Activated CD4-positive, alpha-beta memory T cell treated with anti-CD3 and anti-CD28 coated beads, Interleukin-2, amount 10 ng/mL, durations not matched to agents 7 days and 5 days (primary cell): Measurements from ENCODE around the gene PGM3. TPM values are rescaled to one million over a fixed set of nuclear protein-coding genes. Genes with fewer than 3 reads are reported as not detected.
A peak's percentile ranks its signal among the peaks of the same experiment; 100 is the strongest.
"Not testable (repeated sequence)": the region's sequence is repeated elsewhere in the genome, so short reads cannot be mapped to it uniquely, and the experiment has no call there.

ENCODE experiments used
- CTCF ChIA-PET: fragments of 350-600 bp; sonication (Branson Sonifier 250); formaldehyde crosslinking; loops from one replicate; lab custom pipeline; 2021; ENCODE audit warnings: antibody characterized with exemption, inconsistent platforms; lab: Charles Lee
- POLR2A ChIA-PET: fragments of 350-600 bp; sonication (Branson Sonifier 250); formaldehyde crosslinking; loops from one replicate; lab custom pipeline; 2021; ENCODE audit warnings: antibody characterized with exemption; lab: Charles Lee
- DNase-seq: peaks from one replicate; pipeline ENCODE4 v3.0.0-alpha.2; 2020
- H3K27ac Mint-ChIP-seq: one replicate; pipeline ENCODE4 v1.8.0; 2021; ENCODE audit warnings: mild to moderate bottlenecking, mixed read lengths
- H3K27me3 Mint-ChIP-seq: one replicate; pipeline ENCODE4 v1.8.0; 2021; ENCODE audit warnings: mixed read lengths
- H3K36me3 Mint-ChIP-seq: one replicate; pipeline ENCODE4 v1.8.0; 2021; ENCODE audit warnings: low read depth, mixed read lengths
- H3K4me1 Mint-ChIP-seq: one replicate; pipeline ENCODE4 v1.8.0; 2021; ENCODE audit warnings: mixed read lengths
- H3K4me3 Mint-ChIP-seq: one replicate; pipeline ENCODE4 v1.8.0; 2021; ENCODE audit warnings: mild to moderate bottlenecking, mixed read lengths
- H3K9me3 Mint-ChIP-seq: one replicate; pipeline ENCODE4 v1.8.0; 2021; ENCODE audit warnings: mixed read lengths
- total RNA-seq, 2 experiments: library from RNA; stranded (reverse); gene quantifications; one replicate each; pipeline ENCODE4 v1.2.3, GENCODE V29; 2021

PGM3 gene
- total RNA-seq, 2 experiments from 2014 or later: 18.6 to 20.7 TPM

- POLR2A ChIA-PET: no interaction called here
- H3K27ac Mint-ChIP-seq: no peak overlapping the region
- H3K36me3 Mint-ChIP-seq: peaks cover 6% of the 10 kb centered on the region
- H3K9me3 Mint-ChIP-seq: no peaks in the 10 kb centered on the region
- CTCF ChIA-PET: interaction anchor here (1.4 kb wide), 1 partner anchor 132 kb away, joined by 6 read pairs; the partner anchor contains the start of gene DOP1A
- peaks cover 7% of the 10 kb centered on the region for H3K4me1 Mint-ChIP-seq
- no peak for DNase-seq
- no peak overlapping the region for H3K4me3 Mint-ChIP-seq
- no peaks in the 10 kb centered on the region for H3K27me3 Mint-ChIP-seq
Measured at GRCh38 chr6:83199173-83199862, 6.3 kb upstream of the PGM3 start.

DNA sequence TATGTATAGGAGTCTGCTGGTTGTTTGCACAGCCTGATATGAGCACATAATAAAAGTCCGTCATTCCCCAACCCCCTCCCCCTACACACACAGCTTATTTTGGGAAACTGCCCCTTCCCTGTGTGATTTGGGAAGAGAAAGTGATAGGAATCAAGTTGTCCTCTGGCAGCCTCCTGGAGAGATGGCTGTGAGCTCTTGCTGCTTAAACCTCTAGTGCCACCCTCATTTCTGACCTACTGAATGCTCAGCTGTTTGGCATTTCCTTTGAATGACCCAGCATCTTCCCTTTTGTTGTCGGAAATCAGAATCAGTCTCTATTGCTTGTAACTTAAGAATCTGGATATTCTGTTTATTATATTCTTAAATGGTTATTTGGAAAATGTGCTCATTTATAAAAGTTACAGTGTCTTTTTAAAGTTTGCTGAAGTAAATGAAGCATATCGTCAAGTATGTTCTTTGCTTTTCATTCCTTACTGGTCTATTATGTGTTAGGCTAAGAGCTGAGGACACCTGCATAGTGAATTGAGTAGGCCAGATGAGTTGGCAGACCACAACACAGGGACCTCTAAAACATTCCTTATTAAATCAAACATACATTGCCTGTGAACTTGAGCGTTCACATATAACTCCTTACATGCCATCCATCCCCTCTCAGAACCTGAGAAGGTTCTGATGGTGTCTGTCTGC is 5.6 kb upstream of the PGM3 start:
- no peak overlapping the region for H3K4me3 Mint-ChIP-seq
- no peak for DNase-seq
- ChIA-PET CTCF (interaction anchor here (1.1 to 6.9 kb wide), 2 partner anchors 132 to 316 kb away, joined by 3 to 53 read pairs; partner anchors contain the start of genes DOP1A and UBE3D), POLR2A (no interaction called here)
- H3K4me1 Mint-ChIP-seq: peaks cover 12% of the 10 kb centered on the region
- H3K27ac Mint-ChIP-seq: no peak overlapping the region
- no peaks in the 10 kb centered on the region for H3K9me3 Mint-ChIP-seq
- H3K36me3 Mint-ChIP-seq: peaks cover 6% of the 10 kb centered on the region
- no peaks in the 10 kb centered on the region for H3K27me3 Mint-ChIP-seq

GRCh38 chr6:83193747-83194566 is 892 bp upstream of the PGM3 start:
- no peak overlapping the region for H3K27ac Mint-ChIP-seq
- no peaks in the 10 kb centered on the region for H3K27me3 Mint-ChIP-seq
- peak; percentile 18 for DNase-seq
- H3K4me3 Mint-ChIP-seq: peak overlapping the region; percentile 69
- H3K4me1 Mint-ChIP-seq: peaks cover 39% of the 10 kb centered on the region
- ChIA-PET CTCF (interaction anchor here (1.0 to 6.9 kb wide), 4 partner anchors 10 to 942 kb away, joined by 3 to 53 read pairs (median 6); partner anchors contain the start of genes DOP1A and UBE3D), POLR2A (interaction anchor here (0.7 to 2.9 kb wide), 5 partner anchors 10 to 946 kb away, joined by 3 to 8 read pairs (median 3); partner anchors contain the start of genes DOP1A and UBE3D)
- no peaks in the 10 kb centered on the region for H3K9me3 Mint-ChIP-seq
- H3K36me3 Mint-ChIP-seq: peaks cover 28% of the 10 kb centered on the region

- H3K4me1 Mint-ChIP-seq: peaks cover 46% of the 10 kb centered on the region
- peaks cover 33% of the 10 kb centered on the region for H3K36me3 Mint-ChIP-seq
- DNase-seq: no peak
- no peaks in the 10 kb centered on the region for H3K27me3 Mint-ChIP-seq
- no peaks in the 10 kb centered on the region for H3K9me3 Mint-ChIP-seq
- POLR2A ChIA-PET: no interaction called here
- H3K27ac Mint-ChIP-seq: peak overlapping the region; percentile 79
- peak overlapping the region; percentile 95 for H3K4me3 Mint-ChIP-seq
- CTCF ChIA-PET: interaction anchor here (6.9 kb wide), 1 partner anchor 126 kb away, joined by 53 read pairs; the partner anchor contains the start of genes DOP1A and UBE3D
Measured at GRCh38 chr6:83192456-83192855, 609 bp downstream of the PGM3 start.

DNA sequence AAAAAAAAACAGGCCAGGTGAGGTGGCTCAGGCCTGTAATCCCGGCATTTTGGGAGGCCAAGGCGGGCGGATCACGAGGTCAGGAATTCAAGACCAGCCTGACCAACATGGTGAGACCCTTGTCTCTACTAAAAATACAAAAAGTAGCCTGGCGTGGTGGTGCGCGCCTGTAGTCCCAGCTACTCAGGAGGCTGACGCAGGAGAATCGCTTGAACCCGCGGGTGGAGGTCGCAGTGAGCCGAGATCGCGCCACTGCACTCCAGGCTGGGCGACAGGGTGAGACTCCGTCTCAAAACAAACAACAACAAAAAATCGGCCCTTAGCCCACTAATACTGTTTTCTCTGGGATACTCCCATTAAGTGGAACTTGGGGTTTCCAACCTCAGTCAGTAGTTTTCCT is 1.1 kb downstream of the PGM3 start:
- POLR2A ChIA-PET: not testable (repeated sequence)

DNA sequence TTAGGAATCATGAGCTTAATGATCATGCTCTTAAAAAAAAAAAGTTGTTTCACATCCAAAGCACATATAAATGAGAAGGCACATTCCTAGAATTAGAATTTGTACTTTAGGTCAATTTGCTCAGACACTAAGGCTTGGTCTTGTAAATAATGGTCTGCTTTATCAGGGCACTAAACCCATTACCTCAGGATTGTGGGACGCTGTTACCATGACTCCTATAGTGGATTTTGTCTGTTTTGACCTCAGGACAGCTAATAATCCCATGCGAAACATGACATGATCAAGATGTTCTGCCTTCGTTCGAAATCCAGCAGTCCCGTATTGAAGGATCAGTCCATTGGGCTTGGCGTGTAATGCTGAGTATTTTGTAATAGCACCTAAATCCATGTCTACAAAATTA is 2.4 kb downstream of the PGM3 start:
- Mint-ChIP-seq H3K4me1 (peaks cover 44% of the 10 kb centered on the region), H3K27ac (no peak overlapping the region), H3K4me3 (no peak overlapping the region), H3K9me3 (no peaks in the 10 kb centered on the region), H3K27me3 (no peaks in the 10 kb centered on the region), H3K36me3 (peaks cover 38% of the 10 kb centered on the region)
- POLR2A ChIA-PET: no interaction called here
- CTCF ChIA-PET: interaction anchor here (0.6 to 4.5 kb wide), 3 partner anchors 32 to 136 kb away, joined by 3 to 28 read pairs (median 3); partner anchors contain the start of genes DOP1A and UBE3D
- no peak for DNase-seq

More for the DNA sequence above, 1.1 kb downstream of the PGM3 start:
- not testable (repeated sequence) for H3K9me3 Mint-ChIP-seq, DNase-seq, H3K27ac Mint-ChIP-seq, H3K27me3 Mint-ChIP-seq
- H3K4me1 Mint-ChIP-seq: peaks cover 46% of the 10 kb centered on the region
- CTCF ChIA-PET: interaction anchor here (6.9 kb wide), 1 partner anchor 125 kb away, joined by 53 read pairs; the partner anchor contains the start of genes DOP1A and UBE3D
- peaks cover 33% of the 10 kb centered on the region for H3K36me3 Mint-ChIP-seq
- peak overlapping the region; percentile 95 for H3K4me3 Mint-ChIP-seq

- H3K9me3 Mint-ChIP-seq: no peaks in the 10 kb centered on the region
- H3K4me1 Mint-ChIP-seq: peaks cover 34% of the 10 kb centered on the region
- no peak for DNase-seq
- H3K36me3 Mint-ChIP-seq: peaks cover 54% of the 10 kb centered on the region
- H3K27ac Mint-ChIP-seq: no peak overlapping the region
- POLR2A ChIA-PET: interaction anchor here (1.2 kb wide), 1 partner anchor 121 kb away, joined by 3 read pairs; the partner anchor contains the start of gene DOP1A
- H3K27me3 Mint-ChIP-seq: no peaks in the 10 kb centered on the region
- H3K4me3 Mint-ChIP-seq: no peak overlapping the region
- CTCF ChIA-PET: interaction anchor here (4.5 kb wide), 1 partner anchor 122 kb away, joined by 28 read pairs; the partner anchor contains the start of genes DOP1A and UBE3D
Measured at GRCh38 chr6:83188501-83188900, 4.6 kb downstream of the PGM3 start.

DNA sequence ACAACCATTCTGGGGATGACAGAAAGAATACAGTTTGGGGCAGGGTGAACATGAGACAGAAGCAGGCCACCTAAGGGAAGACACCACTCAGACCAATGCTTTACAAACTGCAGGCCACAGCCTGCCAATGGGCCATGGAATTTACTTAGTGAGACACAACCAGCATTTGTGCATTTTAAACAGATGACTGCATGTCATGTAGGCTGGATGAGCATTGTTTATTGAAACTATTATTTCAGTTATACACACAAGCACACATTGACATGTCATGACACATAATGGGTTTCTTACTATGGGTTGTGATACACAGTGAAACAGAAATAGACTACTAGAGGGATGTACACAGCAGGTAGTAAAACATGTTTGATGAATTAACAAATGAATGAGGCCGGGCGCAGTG is 8.0 kb downstream of the PGM3 start:
- ChIA-PET CTCF (interaction anchor here (3.1 kb wide), 1 partner anchor 119 kb away, joined by 11 read pairs; the partner anchor contains the start of genes DOP1A and UBE3D), POLR2A (interaction anchor here (0.8 kb wide), 1 partner anchor 12 kb away, joined by 3 read pairs; no protein-coding TSS in a partner anchor)
- H3K36me3 Mint-ChIP-seq: peaks cover 59% of the 10 kb centered on the region

GRCh38 chr6:83183082-83183828 is 9.8 kb downstream of the PGM3 start:
- Mint-ChIP-seq H3K27me3 (no peaks in the 10 kb centered on the region), H3K9me3 (no peaks in the 10 kb centered on the region), H3K36me3 (peaks cover 57% of the 10 kb centered on the region), H3K27ac (no peak overlapping the region), H3K4me1 (peaks cover 2% of the 10 kb centered on the region), H3K4me3 (no peak overlapping the region)
- ChIA-PET CTCF (interaction anchor here (0.6 to 3.1 kb wide), 4 partner anchors 32 to 117 kb away, joined by 3 to 11 read pairs (median 4); partner anchors contain the start of genes DOP1A and UBE3D), POLR2A (no interaction called here)
- no peak for DNase-seq

More for the DNA sequence above, 8.0 kb downstream of the PGM3 start:
- no peaks in the 10 kb centered on the region for H3K9me3 Mint-ChIP-seq
- H3K4me1 Mint-ChIP-seq: peaks cover 14% of the 10 kb centered on the region
- H3K27ac Mint-ChIP-seq: no peak overlapping the region
- no peak for DNase-seq
- H3K27me3 Mint-ChIP-seq: no peaks in the 10 kb centered on the region
- H3K4me3 Mint-ChIP-seq: no peak overlapping the region

- ChIA-PET POLR2A (no interaction called here), CTCF (interaction anchor here (0.8 kb wide), 1 partner anchor 14 kb away, joined by 3 read pairs; no protein-coding TSS in a partner anchor)
- no peaks in the 10 kb centered on the region for H3K9me3 Mint-ChIP-seq
- H3K4me3 Mint-ChIP-seq: no peak overlapping the region
- H3K27me3 Mint-ChIP-seq: no peaks in the 10 kb centered on the region
- peaks cover 62% of the 10 kb centered on the region for H3K36me3 Mint-ChIP-seq
- no peak overlapping the region for H3K27ac Mint-ChIP-seq
- no peaks in the 10 kb centered on the region for H3K4me1 Mint-ChIP-seq
- no peak for DNase-seq
Measured at GRCh38 chr6:83182114-83182513, 11.0 kb downstream of the PGM3 start.

GRCh38 chr6:83180426-83180950 is 12.6 kb downstream of the PGM3 start:
- no peak for DNase-seq
- ChIA-PET POLR2A (no interaction called here), CTCF (no interaction called here)
- no peaks in the 10 kb centered on the region for H3K4me1 Mint-ChIP-seq
- H3K4me3 Mint-ChIP-seq: no peak overlapping the region
- no peaks in the 10 kb centered on the region for H3K27me3 Mint-ChIP-seq
- H3K9me3 Mint-ChIP-seq: no peaks in the 10 kb centered on the region
- H3K27ac Mint-ChIP-seq: no peak overlapping the region
- H3K36me3 Mint-ChIP-seq: peaks cover 60% of the 10 kb centered on the region
